Keratinocyte (primary cell): Measurements from ENCODE around the gene TNRC6A. TPM values are rescaled to one million over a fixed set of nuclear protein-coding genes. Genes with fewer than 3 reads are reported as not detected.

ENCODE experiments used
- DNase-seq: peaks from one replicate; pipeline ENCODE4 v3.0.0-alpha.2; 2011; ENCODE audit warnings: low read depth, missing footprints, low spot score
- FAIRE-seq: peaks from 2 replicates; lab custom pipeline; 2011; peaks lifted over from hg19 to GRCh38; lab: Jason Lieb, UNC
- H2AFZ ChIP-seq: 2 replicates; pipeline ENCODE4 v1.6.0; 2012; ENCODE audit warnings: low read length, control low read depth, inconsistent platforms; ENCODE audit not compliant: control insufficient read depth
- H3K27ac ChIP-seq: 2 replicates; pipeline ENCODE4 v1.5.1; 2011; ENCODE audit warnings: low read length; ENCODE audit not compliant: control insufficient read depth, insufficient read depth
- H3K27me3 ChIP-seq: 3 replicates; pipeline ENCODE4 v1.6.0; 2011; ENCODE audit warnings: low read length; ENCODE audit not compliant: control insufficient read depth, insufficient read depth; ENCODE audit errors: extremely low read depth
- H3K36me3 ChIP-seq, 2 experiments: 2 replicates in 1 of 2; 3 replicates in 1 of 2; pipeline ENCODE4 v1.5.1; 2011; ENCODE audit warnings: low read length in 2 of 2, mild to moderate bottlenecking in 1 of 2; ENCODE audit not compliant: control insufficient read depth in 2 of 2, insufficient read depth in 2 of 2; ENCODE audit errors: extremely low read depth in 1 of 2
- H3K4me1 ChIP-seq: 3 replicates; pipeline ENCODE4 v1.5.1; 2011; ENCODE audit warnings: low read length; ENCODE audit not compliant: control insufficient read depth, insufficient read depth; ENCODE audit errors: extremely low read depth
- H3K4me2 ChIP-seq: 3 replicates; pipeline ENCODE4 v1.6.0; 2011; ENCODE audit warnings: low read depth, low read length; ENCODE audit not compliant: control insufficient read depth, insufficient read depth; ENCODE audit errors: extremely low read depth
- H3K4me3 ChIP-seq, 3 experiments: fragments of 200-600 bp in 1 of 3; sonication (generic) in 1 of 3; 2 replicates in 2 of 3; 3 replicates in 1 of 3; pipeline ENCODE4 v1.5.1; 2011 to 2016; ENCODE audit warnings: low read length in 3 of 3, mild to moderate bottlenecking in 3 of 3, control low read depth in 2 of 3, inconsistent platforms in 1 of 3, low read depth in 1 of 3, mixed read lengths in 1 of 3, mixed run types in 1 of 3, moderate library complexity in 1 of 3; ENCODE audit not compliant: control insufficient read depth in 2 of 3, insufficient read depth in 2 of 3; ENCODE audit errors: extremely low read depth in 1 of 3
- H3K79me2 ChIP-seq: 2 replicates; pipeline ENCODE4 v1.6.0; 2012; ENCODE audit warnings: low read length; ENCODE audit not compliant: control insufficient read depth, insufficient read depth
- H3K9ac ChIP-seq: 3 replicates; pipeline ENCODE4 v1.6.0; 2011; ENCODE audit warnings: low read length; ENCODE audit not compliant: control insufficient read depth, insufficient read depth; ENCODE audit errors: extremely low read depth
- H3K9me1 ChIP-seq: 3 replicates; pipeline ENCODE4 v1.6.0; 2011; ENCODE audit warnings: low read length; ENCODE audit not compliant: control insufficient read depth, insufficient read depth; ENCODE audit errors: extremely low read depth
- H3K9me3 ChIP-seq: 2 replicates; pipeline ENCODE4 v1.5.1; 2012; ENCODE audit warnings: low read depth, low read length; ENCODE audit not compliant: control insufficient read depth
- H4K20me1 ChIP-seq: 3 replicates; pipeline ENCODE4 v1.6.0; 2011; ENCODE audit warnings: low read length; ENCODE audit not compliant: control insufficient read depth, insufficient read depth; ENCODE audit errors: extremely low read depth
- EZH2 ChIP-seq: IDR thresholded peaks from one replicate; pipeline ENCODE4 v1.6.1; 2012; ENCODE audit warnings: inconsistent platforms, mild to moderate bottlenecking, low read length, moderate library complexity
- dilution Hi-C: fragments of 300-500 bp; cut with MboI; formaldehyde crosslinking; loops from one replicate; pipeline ENCODE4 v1.7.0; 2020; ENCODE audit warnings: low sequenced_read_pairs; ENCODE audit not compliant: extremely low pct_ligation_motif_present
- polyA plus RNA-seq, 5 experiments: library from polyadenylated mRNA; depleted of rRNA in 3 of 5; stranded (reverse) in 3 of 5; stranded (forward) in 1 of 5; unstranded in 1 of 5; fragments of >200 nt; gene quantifications; 1 replicate in 1 of 5; 2 replicates in 3 of 5; 3 replicates in 1 of 5; pipeline versions ENCODE4 v1.2.1 to v1.2.3, GENCODE V29; 2011 to 2012; ENCODE audit warnings: missing spikeins in 2 of 5, low read depth in 1 of 5, low replicate concordance in 1 of 5
- TF ChIP-seq, protein P1 (sequence below), 3 experiments: IDR thresholded peaks in 1 of 3; conservative IDR thresholded peaks in 1 of 3; optimal IDR thresholded peaks in 1 of 3; 2 replicates in 2 of 3; 3 replicates in 1 of 3; pipeline versions ENCODE3 to v1.5.1; 2011; ENCODE audit warnings: low read length in 3 of 3, mild to moderate bottlenecking in 3 of 3, moderate library complexity in 2 of 3, control low read depth in 1 of 3, inconsistent platforms in 1 of 3; ENCODE audit not compliant: insufficient read depth in 2 of 3; ENCODE audit errors: extremely low read depth in 1 of 3

Gene TNRC6A
- polyA plus RNA-seq, 1 donor (not counting 4 experiments of a cell fraction or from before 2014, with no cell fraction given) = 23.3 TPM

DNA sequence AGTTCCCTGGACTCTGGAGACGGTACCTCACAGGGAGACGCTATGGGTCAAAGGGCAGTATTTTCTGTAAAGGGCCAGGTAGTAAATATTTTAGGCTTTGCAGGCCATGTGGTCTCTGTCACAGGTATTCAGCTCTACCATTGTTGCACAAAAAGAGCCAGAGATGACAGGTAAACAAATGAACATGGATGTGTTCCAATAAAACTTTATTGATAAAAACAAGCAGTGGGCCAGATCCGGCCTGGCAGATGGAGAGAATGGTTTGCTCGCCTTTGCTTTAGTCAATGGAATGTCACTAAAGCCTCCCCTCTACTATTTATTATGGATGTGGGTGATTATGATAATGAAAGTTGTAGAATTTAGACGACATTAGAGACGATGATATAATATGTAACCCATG, 107.4 kb downstream of the TNRC6A start:
- Histone ChIP-seq H3K9me3 (no peaks in the 10 kb centered on the region), H2AFZ (no peak overlapping the region), H3K9me1 (no peaks in the 10 kb centered on the region), H3K36me3 (peaks cover 0 to 2% of the 10 kb centered on the region in 2 experiments), H3K79me2 (no peaks in the 10 kb centered on the region), H3K4me2 (no peak overlapping the region), H3K9ac (no peak overlapping the region), H3K27me3 (no peaks in the 10 kb centered on the region), H3K4me3 (no peak overlapping the region), H3K4me1 (peaks cover 10% of the 10 kb centered on the region), H4K20me1 (peaks cover 2% of the 10 kb centered on the region), H3K27ac (no peak overlapping the region)
- DNase-seq = no peak
- TF ChIP-seq, protein P1, sequence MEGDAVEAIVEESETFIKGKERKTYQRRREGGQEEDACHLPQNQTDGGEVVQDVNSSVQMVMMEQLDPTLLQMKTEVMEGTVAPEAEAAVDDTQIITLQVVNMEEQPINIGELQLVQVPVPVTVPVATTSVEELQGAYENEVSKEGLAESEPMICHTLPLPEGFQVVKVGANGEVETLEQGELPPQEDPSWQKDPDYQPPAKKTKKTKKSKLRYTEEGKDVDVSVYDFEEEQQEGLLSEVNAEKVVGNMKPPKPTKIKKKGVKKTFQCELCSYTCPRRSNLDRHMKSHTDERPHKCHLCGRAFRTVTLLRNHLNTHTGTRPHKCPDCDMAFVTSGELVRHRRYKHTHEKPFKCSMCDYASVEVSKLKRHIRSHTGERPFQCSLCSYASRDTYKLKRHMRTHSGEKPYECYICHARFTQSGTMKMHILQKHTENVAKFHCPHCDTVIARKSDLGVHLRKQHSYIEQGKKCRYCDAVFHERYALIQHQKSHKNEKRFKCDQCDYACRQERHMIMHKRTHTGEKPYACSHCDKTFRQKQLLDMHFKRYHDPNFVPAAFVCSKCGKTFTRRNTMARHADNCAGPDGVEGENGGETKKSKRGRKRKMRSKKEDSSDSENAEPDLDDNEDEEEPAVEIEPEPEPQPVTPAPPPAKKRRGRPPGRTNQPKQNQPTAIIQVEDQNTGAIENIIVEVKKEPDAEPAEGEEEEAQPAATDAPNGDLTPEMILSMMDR (optimal IDR thresholded peaks at IDR 0.05 in 1 of 3, IDR thresholded peaks at IDR 0.05 in 1 of 3, conservative IDR thresholded peaks at IDR 0.05 in 1 of 3; ENCODE audit: extremely low read depth in 1 of 3, insufficient read depth in 2 of 3, low read length in 3 of 3) = no peak
- TF ChIP-seq EZH2 = no peak
- FAIRE-seq = no peak
- dilution Hi-C loops = no loop called here

DNA sequence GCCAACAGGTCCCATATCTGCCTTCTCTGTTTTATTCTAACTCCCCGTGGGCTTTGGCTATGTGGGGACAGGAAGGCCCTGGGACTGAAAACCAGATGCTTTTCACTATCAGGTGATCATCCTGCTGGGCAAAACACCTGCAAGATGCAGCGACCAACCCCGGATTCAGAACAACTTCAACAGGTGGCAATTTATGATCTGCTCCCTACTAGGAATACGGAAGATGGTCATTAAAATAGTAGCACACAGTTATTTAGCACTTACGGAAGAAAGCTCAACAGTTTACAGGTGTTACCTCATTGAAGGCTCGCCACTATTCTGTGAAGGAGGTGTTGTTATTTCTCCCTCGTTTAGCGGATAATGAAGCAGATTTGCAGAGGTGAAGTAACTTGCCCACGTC, 108.5 kb downstream of the TNRC6A start:
- Histone ChIP-seq H3K4me3 (no peak overlapping the region), H3K27me3 (no peaks in the 10 kb centered on the region), H3K4me2 (no peak overlapping the region), H3K9ac (no peak overlapping the region), H3K79me2 (no peaks in the 10 kb centered on the region), H4K20me1 (peaks cover 2% of the 10 kb centered on the region), H3K36me3 (no peaks in the 10 kb centered on the region), H3K9me1 (no peaks in the 10 kb centered on the region), H3K4me1 (peaks cover 10% of the 10 kb centered on the region), H3K27ac (no peak overlapping the region), H3K9me3 (no peaks in the 10 kb centered on the region), H2AFZ (no peak overlapping the region)
- dilution Hi-C loops = no loop called here
- FAIRE-seq (no peak), DNase-seq (no peak)
- TF ChIP-seq EZH2 = no peak
- TF ChIP-seq, protein P1 (optimal IDR thresholded peaks at IDR 0.05 in 1 of 3, IDR thresholded peaks at IDR 0.05 in 1 of 3, conservative IDR thresholded peaks at IDR 0.05 in 1 of 3; ENCODE audit: extremely low read depth in 1 of 3, insufficient read depth in 2 of 3, low read length in 3 of 3) = no peak
